CD4-positive, alpha-beta memory T cell (primary cell): ENCODE measurements around the gene KMT5C. TPM values are rescaled to one million over a fixed set of nuclear protein-coding genes. Genes with fewer than 3 reads are reported as not detected.
A peak's percentile ranks its signal among the peaks of the same experiment; 100 is the strongest.

Experiments
- CTCF ChIA-PET: fragments of 350-600 bp; sonication (Branson Sonifier 250); formaldehyde crosslinking; loops from one replicate; lab custom pipeline; 2021; ENCODE audit warnings: inconsistent platforms; ENCODE audit not compliant: partially characterized antibody; lab: Charles Lee
- POLR2A ChIA-PET: fragments of 350-600 bp; sonication (Branson Sonifier 250); formaldehyde crosslinking; loops from one replicate; lab custom pipeline; 2021; ENCODE audit not compliant: partially characterized antibody; lab: Charles Lee
- DNase-seq, 5 donors: peaks; one replicate each; pipeline versions ENCODE4 v3.0.0 to v3.0.0-alpha.2; 2020 to 2022; ENCODE audit warnings: mixed read lengths in 1 of 5
- H3K27ac ChIP-seq: one replicate; pipeline ENCODE4 v1.7.0; 2013; ENCODE audit warnings: low read depth, low read length
- H3K27me3 ChIP-seq: 2 replicates; pipeline ENCODE4 v1.7.0; 2013; ENCODE audit warnings: mild to moderate bottlenecking, low read length, moderate library complexity; ENCODE audit not compliant: insufficient read depth
- H3K36me3 ChIP-seq: 2 replicates; pipeline ENCODE4 v1.7.0; 2013; ENCODE audit warnings: mild to moderate bottlenecking, low read length, moderate library complexity; ENCODE audit not compliant: insufficient read depth
- H3K4me1 ChIP-seq: 2 replicates; pipeline ENCODE4 v1.7.0; 2013; ENCODE audit warnings: mild to moderate bottlenecking, low read length, moderate library complexity; ENCODE audit not compliant: insufficient read depth
- H3K4me3 ChIP-seq, 2 donors: one replicate each; pipeline ENCODE4 v1.7.0; 2013; ENCODE audit warnings: low read length in 2 of 2, mild to moderate bottlenecking in 1 of 2
- H3K9me3 ChIP-seq, 2 donors: one replicate each; pipeline ENCODE4 v1.7.0; 2013; ENCODE audit warnings: low read length in 2 of 2, control low read depth in 1 of 2; ENCODE audit not compliant: control insufficient read depth in 1 of 2
- H3K27ac Mint-ChIP-seq, 7 donors: one replicate each; pipeline ENCODE4 v1.8.0; 2020 to 2021; ENCODE audit warnings: mixed read lengths in 7 of 7, mild to moderate bottlenecking in 6 of 7, inconsistent platforms in 3 of 7, moderate library complexity in 3 of 7
- H3K27me3 Mint-ChIP-seq, 2 donors: one replicate each; pipeline ENCODE4 v1.8.0; 2020 to 2021; ENCODE audit warnings: mixed read lengths in 2 of 2
- H3K36me3 Mint-ChIP-seq, 2 donors: one replicate each; pipeline ENCODE4 v1.8.0; 2020 to 2021; ENCODE audit warnings: mixed read lengths in 2 of 2, inconsistent platforms in 1 of 2, mild to moderate bottlenecking in 1 of 2
- H3K4me1 Mint-ChIP-seq, 4 donors: one replicate each; pipeline ENCODE4 v1.8.0; 2020 to 2021; ENCODE audit warnings: mixed read lengths in 4 of 4, mild to moderate bottlenecking in 1 of 4
- H3K4me3 Mint-ChIP-seq, 8 donors: one replicate each; pipeline ENCODE4 v1.8.0; 2020 to 2021; ENCODE audit warnings: mixed read lengths in 8 of 8, mild to moderate bottlenecking in 7 of 8, moderate library complexity in 6 of 8, inconsistent platforms in 3 of 8
- H3K9me3 Mint-ChIP-seq, 8 donors: one replicate each; pipeline ENCODE4 v1.8.0; 2020 to 2021; ENCODE audit warnings: mixed read lengths in 8 of 8, mild to moderate bottlenecking in 5 of 8, inconsistent platforms in 3 of 8, moderate library complexity in 1 of 8
- intact Hi-C: fragments of 100-400 bp; cut with micrococcal nuclease; formaldehyde crosslinking; loops from one replicate; pipeline ENCODE4 v1.15.1; 2023
- polyA plus RNA-seq, 2 donors: library from polyadenylated mRNA; unstranded; fragments of 300-500 nt; fragmentation: Illumina TruSeq; gene quantifications; one replicate each; pipeline ENCODE4 v1.2.3, GENCODE V29; 2021
- total RNA-seq, 2 experiments: library from RNA; stranded (reverse); gene quantifications; one replicate each; pipeline ENCODE4 v1.2.3, GENCODE V29; 2021

Gene KMT5C
- total and polyA plus RNA-seq, 4 experiments from 2014 or later = 0.60 to 23.5 (median 12.3) TPM

GRCh38 chr19:55368701-55369563 is 29.3 kb downstream of the KMT5C start:
- peaks cover 6 to 13% (median 9%) of the 10 kb centered on the region in 4 donors for H3K4me1 Mint-ChIP-seq
- ChIA-PET CTCF (no interaction called here), POLR2A (interaction anchor here (1.1 to 1.8 kb wide), 2 partner anchors 15 kb away, joined by 4 to 5 read pairs; partner anchors contain the start of gene TMEM238)
- Histone ChIP-seq H3K9me3 (no peaks in the 10 kb centered on the region), H3K27me3 (peaks cover 23% of the 10 kb centered on the region), H3K4me1 (peaks cover 7% of the 10 kb centered on the region), H3K4me3 (no peak overlapping the region), H3K36me3 (no peaks in the 10 kb centered on the region), H3K27ac (no peak overlapping the region)
- H3K27me3 Mint-ChIP-seq = peaks cover 28 to 37% of the 10 kb centered on the region in 2 donors
- H3K36me3 Mint-ChIP-seq = no peaks in the 10 kb centered on the region
- peaks cover 0 to 4% (median 0%) of the 10 kb centered on the region in 8 donors for H3K9me3 Mint-ChIP-seq
- H3K27ac Mint-ChIP-seq = no peak overlapping the region
- peak overlapping the region in 1 of 8 donors; percentile 31 for H3K4me3 Mint-ChIP-seq
- intact Hi-C loops = no loop called here
- no peak for DNase-seq

- Mint-ChIP-seq H3K36me3 (no peaks in the 10 kb centered on the region), H3K9me3 (peaks cover 0 to 4% (median 0%) of the 10 kb centered on the region in 8 donors), H3K4me3 (peak overlapping the region; percentile 60 to 85 (median 75)), H3K27me3 (peaks cover 29 to 37% of the 10 kb centered on the region in 2 donors), H3K27ac (peak overlapping the region in 1 of 7 donors; percentile 57), H3K4me1 (peaks cover 6 to 13% (median 9%) of the 10 kb centered on the region in 4 donors)
- H3K4me1 ChIP-seq = peaks cover 7% of the 10 kb centered on the region
- H3K27me3 ChIP-seq = peaks cover 23% of the 10 kb centered on the region
- POLR2A ChIA-PET = interaction anchor here (1.8 kb wide), 1 partner anchor 14 kb away, joined by 5 read pairs; the partner anchor contains the start of gene TMEM238
- H3K36me3 ChIP-seq = no peaks in the 10 kb centered on the region
- no peak overlapping the region for H3K27ac ChIP-seq
- intact Hi-C loops = no loop called here
- H3K4me3 ChIP-seq = no peak overlapping the region
- peak in 2 of 5 donors; percentile 26 to 32 for DNase-seq
- CTCF ChIA-PET = no interaction called here
- no peaks in the 10 kb centered on the region for H3K9me3 ChIP-seq
Observed at GRCh38 chr19:55369653-55370304, 30.1 kb downstream of the KMT5C start.

GRCh38 chr19:55370305-55370988 is 30.8 kb downstream of the KMT5C start, which contains the start of gene IL11:
Gene IL11, minus strand, starts transcription at chr19:55370463. Its CDS starts 153 bp downstream, at chr19:55370310.
- no peak within 1 kb of the TSS for H3K4me3 ChIP-seq
- no peak within 1 kb of the TSS for H3K27ac ChIP-seq
- H3K4me1 ChIP-seq = peaks cover 7% of the 10 kb centered on the region
- no peaks in the 10 kb centered on the region for H3K9me3 ChIP-seq
- POLR2A ChIA-PET = interaction anchor here (1.8 kb wide), 1 partner anchor 13 kb away, joined by 5 read pairs; the partner anchor contains the start of gene TMEM238
- H3K36me3 ChIP-seq = no peaks in the 10 kb centered on the region
- no peak for DNase-seq
- peaks cover 23% of the 10 kb centered on the region for H3K27me3 ChIP-seq
- H3K27ac Mint-ChIP-seq = peak within 1 kb of the TSS in 2 of 7 donors; percentile 9 to 57
- peaks cover 29 to 37% of the 10 kb centered on the region in 2 donors for H3K27me3 Mint-ChIP-seq
- peaks cover 0 to 4% (median 0%) of the 10 kb centered on the region in 8 donors for H3K9me3 Mint-ChIP-seq
- H3K4me3 Mint-ChIP-seq = peak within 1 kb of the TSS; percentile 60 to 85 (median 75)
- H3K4me1 Mint-ChIP-seq = peaks cover 6 to 13% (median 9%) of the 10 kb centered on the region in 4 donors
- no peaks in the 10 kb centered on the region for H3K36me3 Mint-ChIP-seq
- CTCF ChIA-PET = no interaction called here
- intact Hi-C loops = no loop called here

GRCh38 chr19:55372316-55373081 is 32.8 kb downstream of the KMT5C start:
- Histone ChIP-seq H3K4me1 (peaks cover 7% of the 10 kb centered on the region), H3K9me3 (no peaks in the 10 kb centered on the region), H3K4me3 (no peak overlapping the region), H3K27me3 (peaks cover 23% of the 10 kb centered on the region), H3K27ac (no peak overlapping the region), H3K36me3 (no peaks in the 10 kb centered on the region)
- no peaks in the 10 kb centered on the region for H3K36me3 Mint-ChIP-seq
- ChIA-PET POLR2A (interaction anchor here (2.5 kb wide), 1 partner anchor 34 kb away, joined by 8 read pairs; the partner anchor contains the start of gene KMT5C), CTCF (no interaction called here)
- intact Hi-C loops = no loop called here
- no peak for DNase-seq
- peaks cover 28 to 33% of the 10 kb centered on the region in 2 donors for H3K27me3 Mint-ChIP-seq
- peaks cover 0 to 4% (median 0%) of the 10 kb centered on the region in 8 donors for H3K9me3 Mint-ChIP-seq
- peaks cover 6 to 13% (median 9%) of the 10 kb centered on the region in 4 donors for H3K4me1 Mint-ChIP-seq
- no peak overlapping the region for H3K27ac Mint-ChIP-seq
- no peak overlapping the region for H3K4me3 Mint-ChIP-seq

DNA sequence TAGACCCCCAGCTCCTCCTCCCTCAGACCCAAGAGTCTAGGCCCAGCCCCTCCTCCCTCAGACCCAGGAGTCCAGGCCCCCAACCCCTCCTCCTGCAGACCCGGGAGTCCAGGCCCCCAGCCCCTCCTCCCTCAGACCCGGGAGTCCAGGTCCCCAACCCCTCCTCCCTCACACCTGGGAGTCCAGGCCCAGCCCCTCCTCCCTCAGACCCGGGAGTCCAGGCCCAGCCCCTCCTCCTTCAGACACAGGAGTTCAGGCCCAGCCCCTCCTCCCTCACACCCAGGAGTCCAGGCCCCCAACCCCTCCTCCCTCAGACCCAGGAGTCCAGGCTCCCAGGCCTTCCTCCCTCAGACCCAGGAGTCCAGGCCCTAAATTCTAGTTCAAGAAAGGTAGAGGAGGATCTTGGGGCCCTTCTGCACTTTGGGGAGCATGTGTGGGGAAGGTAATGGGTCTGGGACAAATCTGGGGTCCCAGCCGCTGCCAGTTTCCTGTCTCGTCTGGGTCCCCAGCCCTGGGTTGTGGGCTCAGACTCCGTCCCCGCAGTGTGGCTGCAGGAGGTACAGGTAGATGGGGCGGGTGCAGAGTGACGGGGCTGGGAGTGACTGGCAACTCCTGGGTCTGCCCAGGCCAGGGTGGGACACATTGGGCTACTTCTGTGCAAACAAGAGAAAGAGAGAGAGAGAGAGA is 33.8 kb downstream of the KMT5C start:
- peaks cover 0 to 4% (median 0%) of the 10 kb centered on the region in 8 donors for H3K9me3 Mint-ChIP-seq
- peaks cover 22% of the 10 kb centered on the region for H3K27me3 ChIP-seq
- DNase-seq = peak in 1 of 5 donors; percentile 28
- no peak overlapping the region for H3K27ac ChIP-seq
- intact Hi-C loops = no loop called here
- H3K36me3 Mint-ChIP-seq = no peaks in the 10 kb centered on the region
- H3K4me1 ChIP-seq = peaks cover 7% of the 10 kb centered on the region
- no peaks in the 10 kb centered on the region for H3K36me3 ChIP-seq
- H3K27ac Mint-ChIP-seq = no peak overlapping the region
- CTCF ChIA-PET = no interaction called here
- no peak overlapping the region for H3K4me3 Mint-ChIP-seq
- H3K27me3 Mint-ChIP-seq = peaks cover 26 to 28% of the 10 kb centered on the region in 2 donors
- peaks cover 6 to 13% (median 9%) of the 10 kb centered on the region in 4 donors for H3K4me1 Mint-ChIP-seq
- H3K9me3 ChIP-seq = no peaks in the 10 kb centered on the region
- no peak overlapping the region for H3K4me3 ChIP-seq
- POLR2A ChIA-PET = interaction anchor here (2.5 kb wide), 1 partner anchor 35 kb away, joined by 8 read pairs; the partner anchor contains the start of gene KMT5C
